Measurements from ENCODE around the gene CLK4.

Gene CLK4

GRCh38 chr5:178590141-178590923, 36.5 kb downstream of the CLK4 start, which contains the start of gene COL23A1:
Gene COL23A1 (minus strand): TSS chr5:178590393.
- H4K20me1 ChIP-seq (ENCODE audit: insufficient read depth) = no peaks in the 10 kb centered on the region
- no peaks in the 10 kb centered on the region for H3K79me2 ChIP-seq (ENCODE audit: insufficient read depth, low read depth)
- H2AFZ ChIP-seq (ENCODE audit: low read depth) = no peak within 1 kb of the TSS
- H3K27me3 ChIP-seq (ENCODE audit: insufficient read depth, low read depth) = no peaks in the 10 kb centered on the region
- H3K4me3 ChIP-seq (IDR thresholded peaks at IDR 0.05; ENCODE audit: insufficient read depth, low read depth, low read length) = no peak within 1 kb of the TSS
- no peaks in the 10 kb centered on the region for H3K36me3 ChIP-seq (ENCODE audit: insufficient read depth)
- H3K27ac ChIP-seq = no peak within 1 kb of the TSS
- no peak within 1 kb of the TSS for H3K9ac ChIP-seq
- no peak for TF ChIP-seq CTCF (conservative IDR thresholded peaks at IDR 0.05; ENCODE audit: low read depth, low read length)
- no peak within 1 kb of the TSS for H3K4me2 ChIP-seq
- H3K4me1 ChIP-seq (ENCODE audit: low read depth, poor library complexity, severe bottlenecking) = no peaks in the 10 kb centered on the region

- Histone ChIP-seq H3K27me3 (ENCODE audit: insufficient read depth, low read depth) (no peaks in the 10 kb centered on the region), H3K4me1 (ENCODE audit: low read depth, poor library complexity, severe bottlenecking) (no peaks in the 10 kb centered on the region), H3K36me3 (ENCODE audit: insufficient read depth) (no peaks in the 10 kb centered on the region), H3K4me2 (no peak overlapping the region), H3K4me3 (IDR thresholded peaks at IDR 0.05; ENCODE audit: insufficient read depth, low read depth, low read length) (no peak overlapping the region), H4K20me1 (ENCODE audit: insufficient read depth) (no peaks in the 10 kb centered on the region), H3K27ac (no peak overlapping the region), H2AFZ (ENCODE audit: low read depth) (no peak overlapping the region), H3K9ac (no peak overlapping the region), H3K79me2 (ENCODE audit: insufficient read depth, low read depth) (no peaks in the 10 kb centered on the region)
- no peak for TF ChIP-seq CTCF (conservative IDR thresholded peaks at IDR 0.05; ENCODE audit: low read depth, low read length)
Observed at GRCh38 chr5:178589180-178590140, 37.4 kb downstream of the CLK4 start.

- Histone ChIP-seq H3K4me1 (ENCODE audit: low read depth, poor library complexity, severe bottlenecking) (no peaks in the 10 kb centered on the region), H3K27me3 (ENCODE audit: insufficient read depth, low read depth) (no peaks in the 10 kb centered on the region), H4K20me1 (ENCODE audit: insufficient read depth) (no peaks in the 10 kb centered on the region), H3K79me2 (ENCODE audit: insufficient read depth, low read depth) (no peaks in the 10 kb centered on the region), H3K27ac (no peak overlapping the region), H3K4me3 (IDR thresholded peaks at IDR 0.05; ENCODE audit: insufficient read depth, low read depth, low read length) (no peak overlapping the region), H3K36me3 (ENCODE audit: insufficient read depth) (no peaks in the 10 kb centered on the region), H2AFZ (ENCODE audit: low read depth) (no peak overlapping the region), H3K4me2 (no peak overlapping the region), H3K9ac (no peak overlapping the region)
- no peak for TF ChIP-seq CTCF (conservative IDR thresholded peaks at IDR 0.05; ENCODE audit: low read depth, low read length)
Observed at GRCh38 chr5:178588769-178589168, 38.1 kb downstream of the CLK4 start.

GRCh38 chr5:178587763-178588611, 38.9 kb downstream of the CLK4 start:
- H3K79me2 ChIP-seq (ENCODE audit: insufficient read depth, low read depth) = no peaks in the 10 kb centered on the region
- no peaks in the 10 kb centered on the region for H4K20me1 ChIP-seq (ENCODE audit: insufficient read depth)
- no peak overlapping the region for H2AFZ ChIP-seq (ENCODE audit: low read depth)
- no peaks in the 10 kb centered on the region for H3K36me3 ChIP-seq (ENCODE audit: insufficient read depth)
- no peak overlapping the region for H3K4me2 ChIP-seq
- H3K4me3 ChIP-seq (IDR thresholded peaks at IDR 0.05; ENCODE audit: insufficient read depth, low read depth, low read length) = no peak overlapping the region
- no peak overlapping the region for H3K27ac ChIP-seq
- no peak for TF ChIP-seq CTCF (conservative IDR thresholded peaks at IDR 0.05; ENCODE audit: low read depth, low read length)
- H3K27me3 ChIP-seq (ENCODE audit: insufficient read depth, low read depth) = no peaks in the 10 kb centered on the region
- no peak overlapping the region for H3K9ac ChIP-seq
- H3K4me1 ChIP-seq (ENCODE audit: low read depth, poor library complexity, severe bottlenecking) = no peaks in the 10 kb centered on the region
